HCT116 (cell line): ENCODE measurements around the gene AGFG2. TPM values are rescaled to one million over a fixed set of nuclear protein-coding genes. Genes with fewer than 3 reads are reported as not detected.

Experiments
- ATAC-seq: fragments of 200-7000 bp; cut with Tn5 transposase; 2 replicates; pipeline ENCODE4 v1.9.1; 2020; ENCODE audit warnings: mild to moderate bottlenecking, moderate library complexity
- BruUV-seq: library from RNA; stranded (reverse); fragments of 400-500 nt; replicated peaks from 2 replicates; lab custom pipeline; 2021; lab: Mats Ljungman, UMichigan
- CTCF ChIA-PET: fragments of 300-600 bp; sonication (Branson Sonifier 250); formaldehyde crosslinking; loops from one replicate; lab custom pipeline; 2021; ENCODE audit warnings: antibody characterized with exemption; lab: Charles Lee
- POLR2A ChIA-PET: fragments of 300-600, 350-600 bp; sonication (Branson Sonifier 250); formaldehyde crosslinking; loops from one replicate; lab custom pipeline; 2021; ENCODE audit warnings: antibody characterized with exemption; lab: Charles Lee
- RAD21 ChIA-PET, 2 experiments: fragments of 300-600 bp; sonication (Branson Sonifier 250); formaldehyde crosslinking; loops; one replicate each; lab custom pipeline; 2023; ENCODE audit warnings: low total read pairs in 2 of 2; ENCODE audit not compliant: uncharacterized antibody in 2 of 2, unreplicated experiment in 2 of 2, low non-redundant PET in 1 of 2; lab: Charles Lee
- DNase-seq: peaks from one replicate; pipeline ENCODE4 v3.0.0-alpha.2; 2010; ENCODE audit warnings: low read depth, low spot score
- H2AFZ ChIP-seq: fragments of 200-600 bp; shearing (Covaris generic), sonication (generic); 2 replicates; pipeline ENCODE4 v1.6.1; 2017; ENCODE audit warnings: low read depth, mixed run types, mixed read lengths, antibody characterized with exemption, low read length; ENCODE audit not compliant: poor library complexity, severe bottlenecking
- H3K27ac ChIP-seq: 2 replicates; pipeline ENCODE4 v1.5.1; 2012; ENCODE audit warnings: low read depth, low read length
- H3K27me3 ChIP-seq: fragments of 200-600 bp; sonication (generic); 2 replicates; pipeline ENCODE4 v1.6.1; 2016; ENCODE audit warnings: mixed run types, low read length, mixed read lengths; ENCODE audit not compliant: insufficient read depth
- H3K36me3 ChIP-seq, 2 experiments: fragments of 200-500 bp in 1 of 2; fragments of 200-600 bp in 1 of 2; sonication (Bioruptor generic) in 1 of 2; sonication (generic) in 1 of 2; 2 replicates each; pipeline versions ENCODE4 v1.5.1 to v1.6.1; 2014 to 2016; ENCODE audit warnings: low read length in 2 of 2, inconsistent platforms in 1 of 2, mixed read lengths in 1 of 2, mixed run types in 1 of 2; ENCODE audit not compliant: insufficient read depth in 2 of 2, control insufficient read depth in 1 of 2
- H3K4me1 ChIP-seq, 2 experiments: fragments of 200-600 bp in 1 of 2; sonication (generic) in 1 of 2; 2 replicates each; pipeline versions ENCODE4 v1.5.1 to v1.6.1; 2012 to 2017; ENCODE audit warnings: low read length in 2 of 2, inconsistent platforms in 1 of 2, mild to moderate bottlenecking in 1 of 2, mixed read lengths in 1 of 2, mixed run types in 1 of 2, moderate library complexity in 1 of 2; ENCODE audit not compliant: insufficient read depth in 2 of 2, control insufficient read depth in 1 of 2
- H3K4me2 ChIP-seq: fragments of 200-600 bp; sonication (generic); 2 replicates; pipeline ENCODE4 v1.6.1; 2017; ENCODE audit warnings: mixed run types, low read length, mixed read lengths
- H3K4me3 ChIP-seq, 2 experiments: fragments of 200-600 bp in 1 of 2; sonication (generic) in 1 of 2; replicated peaks in 1 of 2; 2 replicates each; pipeline ENCODE4 v1.5.1; 2011 to 2016; ENCODE audit warnings: low read length in 2 of 2, control low read depth in 1 of 2, low read depth in 1 of 2, mild to moderate bottlenecking in 1 of 2, mixed read lengths in 1 of 2, mixed run types in 1 of 2
- H3K79me2 ChIP-seq: fragments of 200-600 bp; sonication (generic); 2 replicates; pipeline ENCODE4 v1.6.1; 2017; ENCODE audit warnings: mild to moderate bottlenecking, mixed run types, low read length, moderate library complexity, mixed read lengths; ENCODE audit not compliant: insufficient read depth
- H3K9ac ChIP-seq: fragments of 200-600 bp; sonication (generic); 2 replicates; pipeline ENCODE4 v1.6.1; 2016; ENCODE audit warnings: low read length, mixed read lengths
- H3K9me2 ChIP-seq: fragments of 200-600 bp; sonication (generic), shearing (Covaris generic); 2 replicates; pipeline ENCODE4 v1.6.1; 2017; ENCODE audit warnings: mixed run types, mild to moderate bottlenecking, moderate library complexity; ENCODE audit not compliant: insufficient read depth
- H3K9me3 ChIP-seq, 2 experiments: fragments of 200-500 bp in 1 of 2; fragments of 200-600 bp in 1 of 2; sonication (Bioruptor generic) in 1 of 2; sonication (generic) in 1 of 2; 2 replicates each; pipeline ENCODE4 v1.6.1; 2014 to 2017; ENCODE audit warnings: low read length in 2 of 2, mixed read lengths in 2 of 2, inconsistent platforms in 1 of 2, low read depth in 1 of 2, mild to moderate bottlenecking in 1 of 2, mixed run types in 1 of 2, moderate library complexity in 1 of 2; ENCODE audit not compliant: control insufficient read depth in 1 of 2, insufficient read depth in 1 of 2
- H4K20me1 ChIP-seq: fragments of 200-600 bp; sonication (generic), shearing (Covaris generic); 2 replicates; pipeline ENCODE4 v1.6.1; 2017; ENCODE audit warnings: mixed run types, mild to moderate bottlenecking, moderate library complexity; ENCODE audit not compliant: insufficient read depth
- CBX3 ChIP-seq: IDR thresholded peaks from 2 replicates; pipeline ENCODE4 v1.6.1; 2012; ENCODE audit warnings: low read depth
- CEBPB ChIP-seq: IDR thresholded peaks from 2 replicates; pipeline ENCODE4 v1.6.1; 2012; ENCODE audit warnings: low read depth
- EZH2 ChIP-seq: fragments of 200-600 bp; sonication (generic); IDR thresholded peaks from 2 replicates; pipeline ENCODE4 v1.6.1; 2017; ENCODE audit warnings: antibody characterized with exemption, mixed run types
- EZH2phosphoT487 ChIP-seq: fragments of 200-600 bp; IDR thresholded peaks from 2 replicates; pipeline ENCODE4 v1.6.1; 2018; ENCODE audit warnings: antibody characterized with exemption, borderline replicate concordance
- POLR2A ChIP-seq: IDR thresholded peaks from 2 replicates; pipeline ENCODE4 v1.7.0; 2011; ENCODE audit warnings: borderline replicate concordance; ENCODE audit not compliant: insufficient read depth, insufficient read length; ENCODE audit errors: extremely low read depth
- RAD21 ChIP-seq: IDR thresholded peaks from 2 replicates; pipeline ENCODE4 v1.6.1; 2012; ENCODE audit warnings: low read depth, mild to moderate bottlenecking
- SIN3A ChIP-seq: IDR thresholded peaks from 2 replicates; pipeline ENCODE4 v1.6.1; 2012; ENCODE audit warnings: low read depth
- SP1 ChIP-seq: IDR thresholded peaks from 2 replicates; pipeline ENCODE4 v1.6.1; 2012; ENCODE audit warnings: low read depth
- TCF7L2 ChIP-seq: IDR thresholded peaks from 2 replicates; pipeline ENCODE4 v1.7.0; 2011; ENCODE audit warnings: borderline replicate concordance, inconsistent platforms; ENCODE audit not compliant: insufficient read depth, insufficient read length; ENCODE audit errors: extremely low read depth
- YY1 ChIP-seq: IDR thresholded peaks from 2 replicates; pipeline ENCODE4 v1.6.1; 2011; ENCODE audit warnings: low read length, low read depth, moderate library complexity, mild to moderate bottlenecking; ENCODE audit not compliant: insufficient replicate concordance; ENCODE audit errors: extremely low read depth
- ZFX ChIP-seq: fragments of 450-650 bp; IDR thresholded peaks from 2 replicates; pipeline ENCODE4 v1.6.1; 2017
- ZNF274 ChIP-seq: fragments of 200-500 bp; sonication (Bioruptor generic); IDR thresholded peaks from 2 replicates; pipeline ENCODE4 v1.6.1; 2014; ENCODE audit warnings: mild to moderate bottlenecking, low read depth, low read length, inconsistent platforms
- intact Hi-C: fragments of 100-400 bp; cut with micrococcal nuclease; formaldehyde crosslinking; loops from 2 replicates; pipeline ENCODE4 v1.10.0; 2022
- total RNA-seq: library from RNA; stranded (reverse); gene quantifications from one replicate; pipeline ENCODE4 v1.2.1, GENCODE V29; 2021; ENCODE audit not compliant: unreplicated experiment
- TF ChIP-seq, protein P1 (sequence below): IDR thresholded peaks from 2 replicates; pipeline ENCODE4 v1.6.1; 2012
- TF ChIP-seq, protein P2 (sequence below): IDR thresholded peaks from 2 replicates; pipeline ENCODE4 v1.6.1; 2012
- TF ChIP-seq, protein P3 (sequence below): IDR thresholded peaks from 2 replicates; pipeline ENCODE4 v1.6.1; 2012; ENCODE audit warnings: low read depth
- TF ChIP-seq, protein P4 (sequence below), 3 experiments: fragments of 200-600 bp in 1 of 3; sonication (generic) in 1 of 3; IDR thresholded peaks in 2 of 3; conservative IDR thresholded peaks in 1 of 3; 2 replicates each; pipeline ENCODE4 v1.5.1; 2012 to 2017; ENCODE audit warnings: low read depth in 2 of 3, low read length in 2 of 3, antibody characterized with exemption in 1 of 3, borderline replicate concordance in 1 of 3, control low read depth in 1 of 3, mild to moderate bottlenecking in 1 of 3, mixed read lengths in 1 of 3, mixed run types in 1 of 3, moderate library complexity in 1 of 3; ENCODE audit not compliant: insufficient read depth in 1 of 3

AGFG2 gene
- total RNA-seq, 1 experiment from 2014 or later, result 14.0 TPM

DNA sequence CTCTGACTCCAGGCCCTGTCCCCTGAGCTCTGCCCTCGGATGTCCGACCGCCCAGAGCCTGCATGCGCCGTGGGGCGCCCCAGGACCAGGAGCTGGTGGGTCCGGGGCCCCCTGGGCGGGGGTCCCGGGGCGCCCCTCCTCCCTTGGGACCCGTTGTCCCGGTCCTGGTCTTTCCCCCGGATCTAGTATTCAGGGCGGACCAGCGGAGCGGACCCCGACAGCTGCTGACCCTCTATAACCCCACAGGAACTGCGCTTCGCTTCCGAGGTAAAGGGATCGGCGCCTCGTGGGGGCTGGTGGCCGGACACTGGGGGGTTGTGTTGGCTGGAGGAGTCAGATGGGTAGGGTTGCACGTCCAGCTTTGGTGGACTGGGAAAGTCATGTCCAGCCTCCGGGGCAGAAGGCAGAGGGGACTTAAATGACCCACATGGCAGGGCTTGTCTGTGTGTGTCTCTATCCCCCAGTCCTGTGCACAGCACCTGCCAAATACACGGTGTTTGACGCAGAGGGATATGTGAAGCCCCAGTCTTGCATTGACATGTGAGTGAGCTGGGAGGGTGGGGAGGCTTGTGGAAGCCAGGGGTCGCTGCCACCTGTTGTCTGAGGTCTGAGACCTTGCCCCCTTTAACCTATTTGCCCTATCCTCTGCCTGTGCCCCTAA, 73.9 kb downstream of the AGFG2 start:
- peaks cover 0 to 2% of the 10 kb centered on the region in 2 experiments; a peak in 1 of 4 replicates for H3K36me3 ChIP-seq
- no peaks in the 10 kb centered on the region for H3K9me3 ChIP-seq
- no peak for TF ChIP-seq SIN3A
- no peak for TF ChIP-seq EZH2phosphoT487
- TF ChIP-seq YY1, result no peak
- no peak for TF ChIP-seq CEBPB
- TF ChIP-seq ZNF274, result no peak
- TF ChIP-seq, protein P1, sequence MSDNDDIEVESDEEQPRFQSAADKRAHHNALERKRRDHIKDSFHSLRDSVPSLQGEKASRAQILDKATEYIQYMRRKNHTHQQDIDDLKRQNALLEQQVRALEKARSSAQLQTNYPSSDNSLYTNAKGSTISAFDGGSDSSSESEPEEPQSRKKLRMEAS, result no peak
- TF ChIP-seq, protein P2, sequence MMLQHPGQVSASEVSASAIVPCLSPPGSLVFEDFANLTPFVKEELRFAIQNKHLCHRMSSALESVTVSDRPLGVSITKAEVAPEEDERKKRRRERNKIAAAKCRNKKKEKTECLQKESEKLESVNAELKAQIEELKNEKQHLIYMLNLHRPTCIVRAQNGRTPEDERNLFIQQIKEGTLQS, result no peak
- TF ChIP-seq ZFX, result 0 out of 2 replicates have a peak, but pooled peaks have one; percentile 19
- TF ChIP-seq, protein P3, sequence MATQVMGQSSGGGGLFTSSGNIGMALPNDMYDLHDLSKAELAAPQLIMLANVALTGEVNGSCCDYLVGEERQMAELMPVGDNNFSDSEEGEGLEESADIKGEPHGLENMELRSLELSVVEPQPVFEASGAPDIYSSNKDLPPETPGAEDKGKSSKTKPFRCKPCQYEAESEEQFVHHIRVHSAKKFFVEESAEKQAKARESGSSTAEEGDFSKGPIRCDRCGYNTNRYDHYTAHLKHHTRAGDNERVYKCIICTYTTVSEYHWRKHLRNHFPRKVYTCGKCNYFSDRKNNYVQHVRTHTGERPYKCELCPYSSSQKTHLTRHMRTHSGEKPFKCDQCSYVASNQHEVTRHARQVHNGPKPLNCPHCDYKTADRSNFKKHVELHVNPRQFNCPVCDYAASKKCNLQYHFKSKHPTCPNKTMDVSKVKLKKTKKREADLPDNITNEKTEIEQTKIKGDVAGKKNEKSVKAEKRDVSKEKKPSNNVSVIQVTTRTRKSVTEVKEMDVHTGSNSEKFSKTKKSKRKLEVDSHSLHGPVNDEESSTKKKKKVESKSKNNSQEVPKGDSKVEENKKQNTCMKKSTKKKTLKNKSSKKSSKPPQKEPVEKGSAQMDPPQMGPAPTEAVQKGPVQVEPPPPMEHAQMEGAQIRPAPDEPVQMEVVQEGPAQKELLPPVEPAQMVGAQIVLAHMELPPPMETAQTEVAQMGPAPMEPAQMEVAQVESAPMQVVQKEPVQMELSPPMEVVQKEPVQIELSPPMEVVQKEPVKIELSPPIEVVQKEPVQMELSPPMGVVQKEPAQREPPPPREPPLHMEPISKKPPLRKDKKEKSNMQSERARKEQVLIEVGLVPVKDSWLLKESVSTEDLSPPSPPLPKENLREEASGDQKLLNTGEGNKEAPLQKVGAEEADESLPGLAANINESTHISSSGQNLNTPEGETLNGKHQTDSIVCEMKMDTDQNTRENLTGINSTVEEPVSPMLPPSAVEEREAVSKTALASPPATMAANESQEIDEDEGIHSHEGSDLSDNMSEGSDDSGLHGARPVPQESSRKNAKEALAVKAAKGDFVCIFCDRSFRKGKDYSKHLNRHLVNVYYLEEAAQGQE, result no peak
- TF ChIP-seq POLR2A, result no peak
- TF ChIP-seq CBX3, result no peak
- TF ChIP-seq, protein P4, sequence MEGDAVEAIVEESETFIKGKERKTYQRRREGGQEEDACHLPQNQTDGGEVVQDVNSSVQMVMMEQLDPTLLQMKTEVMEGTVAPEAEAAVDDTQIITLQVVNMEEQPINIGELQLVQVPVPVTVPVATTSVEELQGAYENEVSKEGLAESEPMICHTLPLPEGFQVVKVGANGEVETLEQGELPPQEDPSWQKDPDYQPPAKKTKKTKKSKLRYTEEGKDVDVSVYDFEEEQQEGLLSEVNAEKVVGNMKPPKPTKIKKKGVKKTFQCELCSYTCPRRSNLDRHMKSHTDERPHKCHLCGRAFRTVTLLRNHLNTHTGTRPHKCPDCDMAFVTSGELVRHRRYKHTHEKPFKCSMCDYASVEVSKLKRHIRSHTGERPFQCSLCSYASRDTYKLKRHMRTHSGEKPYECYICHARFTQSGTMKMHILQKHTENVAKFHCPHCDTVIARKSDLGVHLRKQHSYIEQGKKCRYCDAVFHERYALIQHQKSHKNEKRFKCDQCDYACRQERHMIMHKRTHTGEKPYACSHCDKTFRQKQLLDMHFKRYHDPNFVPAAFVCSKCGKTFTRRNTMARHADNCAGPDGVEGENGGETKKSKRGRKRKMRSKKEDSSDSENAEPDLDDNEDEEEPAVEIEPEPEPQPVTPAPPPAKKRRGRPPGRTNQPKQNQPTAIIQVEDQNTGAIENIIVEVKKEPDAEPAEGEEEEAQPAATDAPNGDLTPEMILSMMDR (IDR thresholded peaks at IDR 0.05 in 2 of 3, conservative IDR thresholded peaks at IDR 0.05 in 1 of 3; ENCODE audit: borderline replicate concordance in 1 of 3, insufficient read depth in 1 of 3, low read depth in 2 of 3, low read length in 2 of 3), result peak in 2 of 3 experiments; percentile 26 to 28; a peak in 2 of 6 replicates
- TF ChIP-seq SP1, result no peak
- no peak for TF ChIP-seq EZH2
- TF ChIP-seq TCF7L2, result no peak
- TF ChIP-seq RAD21, result no peak
- H3K4me1 ChIP-seq, result peaks cover 3 to 30% of the 10 kb centered on the region in 2 experiments
- ChIA-PET CTCF (interaction anchor here (0.6 to 2.5 kb wide), 13 partner anchors 15 to 239 kb away, joined by 3 to 13 read pairs (median 4); partner anchors contain the start of genes EPHB4, FBXO24, GIGYF1 and LRCH4), POLR2A (interaction anchor here (0.8 to 3.2 kb wide), 9 partner anchors 13 to 483 kb away, joined by 3 to 23 read pairs (median 3); partner anchors contain the start of genes FBXO24, LRCH4, POP7 and ZCWPW1), RAD21 (interaction anchor here in 1 of 2 experiments (0.7 to 1.3 kb wide), 3 partner anchors 13 to 26 kb away, joined by 3 read pairs; partner anchors contain the start of gene FBXO24)
- no peaks in the 10 kb centered on the region for H3K27me3 ChIP-seq
- no peaks in the 10 kb centered on the region for H3K9me2 ChIP-seq
- no peak for DNase-seq
- H2AFZ ChIP-seq, result no peak overlapping the region
- H3K4me3 ChIP-seq, result peak overlapping the region; percentile 73 to 89
- intact Hi-C loops, result no loop called here
- H3K79me2 ChIP-seq, result no peaks in the 10 kb centered on the region
- TSS peak; percentile 79 for BruUV-seq
- H3K27ac ChIP-seq, result peak overlapping the region; percentile 89; the same call in 1 of the 2 replicates
- H4K20me1 ChIP-seq, result no peaks in the 10 kb centered on the region
- H3K4me2 ChIP-seq, result peak overlapping the region; percentile 97
- peak; percentile 18 for ATAC-seq
- peak overlapping the region; percentile 65 for H3K9ac ChIP-seq
